Measurements from ENCODE around the gene C2orf80. TPM values are rescaled to one million over a fixed set of nuclear protein-coding genes. Genes with fewer than 3 reads are reported as not detected.
"Not testable (repeated sequence)": the region's sequence is repeated elsewhere in the genome, so short reads cannot be mapped to it uniquely, and the experiment has no call there.

The C2orf80 gene
- total RNA-seq, 1 donor from 2014 or later: not detected

GRCh38 chr2:208135794-208136715 lies 53.8 kb downstream of the C2orf80 start:
- DNase-seq (ENCODE audit: low spot score): no peak

DNA sequence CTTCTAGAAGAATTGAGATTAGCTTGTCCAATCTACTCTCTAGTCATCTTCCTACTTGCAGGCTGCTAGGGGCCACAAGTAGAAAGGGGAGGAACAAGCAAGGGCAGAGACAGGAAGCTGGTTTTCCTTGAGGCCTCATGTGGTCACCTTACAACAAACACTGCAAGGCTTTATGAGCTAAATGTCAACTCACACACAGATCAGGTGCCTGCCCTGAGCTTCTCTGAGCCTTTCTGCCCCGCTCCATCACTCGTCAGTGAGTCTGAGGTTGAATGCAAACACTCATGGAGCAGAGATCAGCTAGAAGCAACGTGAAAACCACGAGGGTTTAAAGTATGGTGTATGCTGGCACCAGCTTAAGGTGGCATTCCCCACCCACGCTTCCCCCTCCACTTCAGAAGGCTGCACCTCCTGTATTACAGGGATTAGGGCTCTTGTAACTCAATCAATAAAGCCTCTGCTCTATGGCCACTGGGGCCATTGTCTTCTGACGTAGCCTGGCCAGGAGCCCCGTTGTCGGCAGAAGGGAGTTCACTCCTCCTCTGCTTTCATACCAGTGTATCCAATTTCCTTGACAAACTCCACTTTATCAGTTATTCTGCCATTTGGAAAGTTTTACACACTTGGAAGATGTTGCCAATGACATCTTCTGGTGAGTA lies 54.8 kb downstream of the C2orf80 start:
- no peak for DNase-seq (ENCODE audit: low spot score)

DNA sequence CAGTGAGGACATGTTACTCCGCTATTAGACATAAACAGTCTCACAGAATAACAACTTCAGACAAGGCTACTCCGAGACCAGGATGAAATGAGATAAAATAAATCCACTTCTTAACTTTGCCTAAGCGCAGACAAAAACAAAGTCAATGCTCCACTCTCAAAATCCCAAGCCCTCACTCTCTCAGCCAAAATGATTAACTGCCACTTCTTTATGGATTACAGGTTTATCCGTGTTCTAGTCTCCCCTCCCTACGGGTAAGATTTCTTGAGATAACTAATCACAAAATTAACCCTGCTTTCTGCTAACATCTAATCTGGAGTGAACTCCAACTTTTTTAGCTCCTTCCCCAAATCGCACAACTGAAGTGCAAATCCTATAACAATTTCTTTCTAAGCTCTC lies 59.1 kb downstream of the C2orf80 start:
- DNase-seq (ENCODE audit: low spot score): no peak

GRCh38 chr2:208129744-208130711 lies 59.8 kb downstream of the C2orf80 start, which contains the start of gene CRYGC:
TSS of gene CRYGC (minus strand) at chr2:208129828. CDS start at chr2:208129792, 36 bp downstream.
- no peak for DNase-seq (ENCODE audit: low spot score)

DNA sequence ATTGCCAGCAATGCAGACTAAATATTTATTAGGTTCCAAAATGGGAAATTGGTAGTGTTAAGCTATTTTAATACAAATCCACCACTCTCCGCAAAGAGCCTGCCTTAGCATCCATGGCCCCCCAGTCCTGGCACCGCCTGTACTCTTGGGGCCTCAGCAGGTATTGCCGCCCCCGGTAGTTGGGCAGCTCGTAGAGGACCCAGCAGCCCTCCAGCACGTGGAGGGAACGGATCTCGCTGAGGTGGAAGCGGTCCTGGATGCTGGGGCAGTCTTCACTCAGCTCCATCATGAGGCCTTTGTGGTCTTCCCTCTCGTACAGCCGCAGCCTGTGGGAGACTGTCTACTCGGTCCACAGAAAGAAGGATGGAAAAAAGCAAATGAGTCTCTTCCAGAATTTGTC lies 61.7 kb downstream of the C2orf80 start:
- DNase-seq (ENCODE audit: low spot score): no peak

GRCh38 chr2:208127090-208127489 lies 62.7 kb downstream of the C2orf80 start:
- no peak for DNase-seq (ENCODE audit: low spot score)

DNA sequence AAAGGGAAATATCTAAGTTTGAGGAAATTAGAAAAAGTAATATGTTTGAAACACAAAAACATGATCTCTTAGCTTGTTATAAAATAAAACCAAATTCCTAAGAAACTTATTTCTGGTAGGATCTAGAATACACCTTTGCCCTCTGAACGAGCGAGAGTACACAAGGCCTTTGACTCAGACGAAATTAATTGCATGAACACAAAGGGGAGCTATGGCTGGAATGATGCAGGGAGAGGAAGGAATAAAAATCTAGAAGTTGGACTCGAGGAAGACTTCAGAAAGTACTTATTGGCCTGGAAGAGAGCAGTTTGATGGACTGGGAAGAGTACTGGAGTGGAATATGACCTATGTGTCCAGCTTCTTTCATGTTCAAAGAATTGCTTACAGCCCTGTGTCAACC lies 64.6 kb downstream of the C2orf80 start:
- DNase-seq (ENCODE audit: low spot score): no peak

DNA sequence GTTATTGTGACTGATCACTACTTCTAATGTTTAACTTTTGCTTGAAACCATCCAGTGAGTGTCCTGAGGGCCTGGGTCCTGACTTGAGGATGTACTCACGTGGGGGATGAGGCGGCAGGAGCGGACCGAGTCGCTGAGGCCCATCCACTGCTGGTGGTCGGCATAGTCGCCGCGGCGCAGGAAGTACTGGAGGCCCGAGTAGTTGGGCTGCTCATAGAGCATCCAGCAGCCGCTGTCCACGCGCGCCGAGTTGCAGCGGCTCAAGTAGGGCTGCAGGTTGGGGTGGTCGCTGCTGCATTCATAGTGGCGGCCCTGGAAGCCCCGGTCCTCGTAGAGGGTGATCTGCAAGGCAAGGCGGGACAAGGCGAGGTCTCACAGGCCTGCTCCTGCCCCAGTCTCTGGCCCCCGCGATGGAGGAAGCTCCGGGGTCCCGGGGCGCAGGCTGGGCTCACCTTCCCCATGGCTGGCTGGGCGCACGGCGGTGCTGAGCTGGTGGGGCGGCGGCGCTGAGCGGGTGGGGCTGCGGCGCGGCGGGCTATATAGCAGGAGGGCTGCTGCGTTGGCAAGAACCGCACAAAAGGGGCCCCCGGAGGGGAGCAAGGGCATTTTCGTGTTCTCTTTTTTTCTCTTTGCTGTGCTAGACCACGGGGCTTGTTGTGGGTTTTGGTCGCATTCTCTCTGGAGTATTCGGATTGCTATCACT lies 65.7 kb downstream of the C2orf80 start, which contains the start of gene CRYGD:
TSS of gene CRYGD (minus strand) at position 512 of the 703 bp plus-strand sequence. CDS start at position 461, 51 bp downstream.
- DNase-seq (ENCODE audit: low spot score): not testable (repeated sequence)

DNA sequence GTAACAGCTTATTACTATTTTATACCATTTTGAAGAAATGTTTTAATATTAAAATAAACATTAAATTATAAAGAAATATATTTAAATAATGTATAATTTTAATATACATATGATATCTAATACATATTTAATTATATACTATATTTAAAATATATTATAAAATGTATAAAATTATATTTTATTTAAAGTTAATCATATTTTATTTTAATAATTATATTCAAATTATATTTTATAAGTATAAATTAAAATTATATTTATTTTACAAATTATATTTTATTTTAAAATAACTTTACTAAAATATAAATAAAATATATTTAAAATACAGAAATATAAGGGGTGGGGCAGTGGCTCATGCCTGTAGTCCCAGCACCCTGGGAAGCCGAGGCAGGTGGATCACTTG lies 67.6 kb downstream of the C2orf80 start:
- no peak for DNase-seq (ENCODE audit: low spot score)

DNA sequence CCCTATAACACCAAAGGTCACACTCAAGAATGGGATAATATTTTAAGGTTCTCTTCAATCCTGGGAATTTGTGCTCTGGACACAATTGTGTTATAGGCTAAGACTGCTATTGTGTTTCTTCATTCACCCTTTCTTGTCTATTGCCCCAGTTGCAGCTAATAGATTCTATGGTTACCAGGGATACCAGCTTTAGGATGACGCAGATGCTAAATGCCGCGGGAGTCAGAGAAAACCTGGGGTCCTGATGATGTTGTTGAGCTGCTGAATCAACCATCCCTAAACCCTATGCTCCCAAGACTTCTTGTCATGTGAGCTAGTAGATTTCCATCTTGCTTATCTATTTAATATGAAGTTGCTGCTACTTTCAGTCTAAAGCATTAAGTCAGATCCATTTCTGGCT lies 70.9 kb downstream of the C2orf80 start:
- no peak for DNase-seq (ENCODE audit: low spot score)

GRCh38 chr2:208117390-208117789 lies 72.4 kb downstream of the C2orf80 start:
- DNase-seq (ENCODE audit: low spot score): not testable (repeated sequence)

Other genes with a start within 250 kb of the C2orf80 start
- 10.4 TPM for gene PLEKHM3, start 164.5 kb downstream of the C2orf80 start, total RNA-seq
- gene CRYGD, start 65.5 kb downstream of the C2orf80 start, total RNA-seq: not detected
- not detected for gene CRYGC, start 60.2 kb downstream of the C2orf80 start, total RNA-seq
- not detected for gene CRYGB, start 43.9 kb downstream of the C2orf80 start, total RNA-seq
- not detected for gene CRYGA, start 26.4 kb downstream of the C2orf80 start, total RNA-seq
- 239 TPM for gene IDH1, start 65.0 kb upstream of the C2orf80 start, total RNA-seq
- 23.3 TPM for gene PIKFYVE, start 76.2 kb upstream of the C2orf80 start, total RNA-seq
- 1.1 TPM for gene PTH2R, start 216.8 kb upstream of the C2orf80 start, total RNA-seq